Caco-2 (cell line): Measurements from ENCODE around the gene ATG16L2. TPM values are rescaled to one million over a fixed set of nuclear protein-coding genes. Genes with fewer than 3 reads are reported as not detected.

ENCODE experiments used
- BruUV-seq: library from RNA; stranded (reverse); fragments of 400-500 nt; replicated peaks from 2 replicates; lab custom pipeline; 2021; lab: Mats Ljungman, UMichigan
- CTCF ChIA-PET: fragments of 300-600 bp; sonication (Branson Sonifier 250); formaldehyde crosslinking; loops from one replicate; lab custom pipeline; 2022; ENCODE audit warnings: antibody characterized with exemption; lab: Charles Lee
- POLR2A ChIA-PET: fragments of 300-600 bp; sonication (Branson Sonifier 250); formaldehyde crosslinking; loops from one replicate; lab custom pipeline; 2022; ENCODE audit warnings: antibody characterized with exemption; lab: Charles Lee
- DNase-seq, 2 experiments: peaks; one replicate each; pipeline versions ENCODE4 v3.0.0 to v3.0.0-alpha.2; 2020 to 2022
- H3K27me3 ChIP-seq: replicated peaks from 2 replicates; pipeline ENCODE4 v1.6.0; 2011; ENCODE audit warnings: low read length; ENCODE audit not compliant: control insufficient read depth, insufficient read depth
- H3K36me3 ChIP-seq: 2 replicates; pipeline ENCODE4 v1.5.1; 2011; ENCODE audit warnings: low read length; ENCODE audit not compliant: control insufficient read depth, insufficient read depth
- H3K4me1 ChIP-seq: fragments of 250-450 bp; sonication (Bioruptor Pico); 2 replicates; pipeline ENCODE4 v1.5.1; 2020; ENCODE audit warnings: mild to moderate bottlenecking
- H3K4me3 ChIP-seq: 2 replicates; pipeline ENCODE4 v1.5.1; 2011; ENCODE audit warnings: low read depth, mild to moderate bottlenecking, control low read depth, low read length
- H3K9me3 ChIP-seq: fragments of 250-450 bp; sonication (Bioruptor Pico); 2 replicates; pipeline ENCODE4 v1.5.1; 2020; ENCODE audit warnings: mild to moderate bottlenecking, moderate library complexity
- H3K27ac Mint-ChIP-seq: one replicate; pipeline ENCODE4 v1.8.0; 2022; ENCODE audit warnings: mixed read lengths; ENCODE audit not compliant: unreplicated experiment
- H3K27me3 Mint-ChIP-seq: one replicate; pipeline ENCODE4 v1.8.0; 2022; ENCODE audit warnings: mixed read lengths; ENCODE audit not compliant: insufficient read depth, unreplicated experiment
- H3K36me3 Mint-ChIP-seq: one replicate; pipeline ENCODE4 v1.8.0; 2022; ENCODE audit warnings: mild to moderate bottlenecking, mixed read lengths; ENCODE audit not compliant: insufficient read depth, unreplicated experiment
- H3K4me1 Mint-ChIP-seq: one replicate; pipeline ENCODE4 v1.8.0; 2022; ENCODE audit warnings: low read depth, mixed read lengths; ENCODE audit not compliant: unreplicated experiment
- H3K4me3 Mint-ChIP-seq: one replicate; pipeline ENCODE4 v1.8.0; 2022; ENCODE audit warnings: mild to moderate bottlenecking, moderate library complexity, mixed read lengths; ENCODE audit not compliant: unreplicated experiment
- H3K9me3 Mint-ChIP-seq: one replicate; pipeline ENCODE4 v1.8.0; 2022; ENCODE audit warnings: mixed read lengths; ENCODE audit not compliant: unreplicated experiment
- intact Hi-C: fragments of 100-400 bp; cut with micrococcal nuclease; formaldehyde crosslinking; loops from one replicate; pipeline ENCODE4 v1.10.0; 2022; ENCODE audit not compliant: unreplicated experiment
- total RNA-seq: library from RNA; stranded (reverse); gene quantifications from 2 replicates; pipeline ENCODE4 v1.2.3, GENCODE V29; 2022
- TF ChIP-seq, protein P1 (sequence below), 2 experiments: fragments of 200-600 bp in 1 of 2; IDR thresholded peaks; 1 replicate in 1 of 2; 2 replicates in 1 of 2; pipeline versions ENCODE4 v1.5.1 to v1.8.0; 2011 to 2022; ENCODE audit warnings: antibody characterized with exemption in 1 of 2, control low read depth in 1 of 2, inconsistent platforms in 1 of 2, low read depth in 1 of 2, low read length in 1 of 2, mild to moderate bottlenecking in 1 of 2, moderate library complexity in 1 of 2; ENCODE audit not compliant: insufficient read depth in 1 of 2, severe bottlenecking in 1 of 2, unreplicated experiment in 1 of 2

ATG16L2 gene
- total RNA-seq, 1 experiment from 2014 or later: 19.3 TPM

DNA sequence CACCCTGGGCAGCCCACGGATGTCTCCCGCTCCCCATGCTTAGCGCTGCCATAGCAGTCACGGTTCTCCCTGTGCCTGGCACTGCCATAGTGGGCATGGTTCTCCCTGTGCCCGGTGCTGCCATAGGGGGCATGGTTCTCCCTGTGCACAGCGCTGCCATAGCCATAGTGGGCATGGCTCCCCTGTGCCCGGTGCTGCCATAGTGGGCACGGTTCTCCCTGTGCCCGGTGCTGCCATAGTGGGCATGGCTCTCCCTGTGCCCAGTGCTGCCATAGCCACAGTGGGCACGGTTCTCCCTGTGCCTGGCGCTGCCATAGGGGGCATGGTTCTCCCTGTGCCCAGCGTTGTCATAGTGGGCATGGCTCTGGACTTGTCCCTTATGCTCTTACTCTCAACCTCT, 42.2 kb upstream of the ATG16L2 start:
- Mint-ChIP-seq H3K27ac (peak overlapping the region; percentile 9), H3K4me1 (peaks cover 54% of the 10 kb centered on the region)
- POLR2A ChIA-PET: interaction anchor here (1.4 to 1.6 kb wide), 2 partner anchors 10 to 14 kb away, joined by 3 to 6 read pairs; no protein-coding TSS in a partner anchor

GRCh38 chr11:72773291-72773690, 40.9 kb upstream of the ATG16L2 start:
- DNase-seq: peak in 1 of 2 experiments; percentile 35
- Histone ChIP-seq H3K36me3 (peaks cover 33% of the 10 kb centered on the region), H3K4me1 (peaks cover 27% of the 10 kb centered on the region), H3K27me3 (no peaks in the 10 kb centered on the region), H3K9me3 (no peaks in the 10 kb centered on the region), H3K4me3 (no peak overlapping the region)
- Mint-ChIP-seq H3K9me3 (no peaks in the 10 kb centered on the region), H3K27ac (peak overlapping the region; percentile 9), H3K36me3 (peaks cover 46% of the 10 kb centered on the region), H3K4me1 (peaks cover 53% of the 10 kb centered on the region), H3K4me3 (no peak overlapping the region), H3K27me3 (no peaks in the 10 kb centered on the region)
- intact Hi-C loops: no loop called here
- BruUV-seq: no TSS peak
- CTCF ChIA-PET: interaction anchor here (0.8 to 1.6 kb wide), 3 partner anchors 13 to 70 kb away, joined by 3 to 6 read pairs (median 3); partner anchors contain the start of gene STARD10
- TF ChIP-seq, protein P1, sequence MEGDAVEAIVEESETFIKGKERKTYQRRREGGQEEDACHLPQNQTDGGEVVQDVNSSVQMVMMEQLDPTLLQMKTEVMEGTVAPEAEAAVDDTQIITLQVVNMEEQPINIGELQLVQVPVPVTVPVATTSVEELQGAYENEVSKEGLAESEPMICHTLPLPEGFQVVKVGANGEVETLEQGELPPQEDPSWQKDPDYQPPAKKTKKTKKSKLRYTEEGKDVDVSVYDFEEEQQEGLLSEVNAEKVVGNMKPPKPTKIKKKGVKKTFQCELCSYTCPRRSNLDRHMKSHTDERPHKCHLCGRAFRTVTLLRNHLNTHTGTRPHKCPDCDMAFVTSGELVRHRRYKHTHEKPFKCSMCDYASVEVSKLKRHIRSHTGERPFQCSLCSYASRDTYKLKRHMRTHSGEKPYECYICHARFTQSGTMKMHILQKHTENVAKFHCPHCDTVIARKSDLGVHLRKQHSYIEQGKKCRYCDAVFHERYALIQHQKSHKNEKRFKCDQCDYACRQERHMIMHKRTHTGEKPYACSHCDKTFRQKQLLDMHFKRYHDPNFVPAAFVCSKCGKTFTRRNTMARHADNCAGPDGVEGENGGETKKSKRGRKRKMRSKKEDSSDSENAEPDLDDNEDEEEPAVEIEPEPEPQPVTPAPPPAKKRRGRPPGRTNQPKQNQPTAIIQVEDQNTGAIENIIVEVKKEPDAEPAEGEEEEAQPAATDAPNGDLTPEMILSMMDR (IDR thresholded peaks at IDR 0.05; ENCODE audit: insufficient read depth in 1 of 2, low read depth in 1 of 2, low read length in 1 of 2, severe bottlenecking in 1 of 2, unreplicated experiment in 1 of 2): no peak
- POLR2A ChIA-PET: interaction anchor here (1.4 kb wide), 1 partner anchor 9 kb away, joined by 3 read pairs; no protein-coding TSS in a partner anchor

More for the DNA sequence above, 42.2 kb upstream of the ATG16L2 start:
- Histone ChIP-seq H3K9me3 (no peaks in the 10 kb centered on the region), H3K4me1 (peaks cover 26% of the 10 kb centered on the region), H3K36me3 (peaks cover 24% of the 10 kb centered on the region), H3K27me3 (no peaks in the 10 kb centered on the region), H3K4me3 (no peak overlapping the region)
- intact Hi-C loops: no loop called here
- TF ChIP-seq, protein P1 (IDR thresholded peaks at IDR 0.05; ENCODE audit: insufficient read depth in 1 of 2, low read depth in 1 of 2, low read length in 1 of 2, severe bottlenecking in 1 of 2, unreplicated experiment in 1 of 2): no peak
- CTCF ChIA-PET: interaction anchor here (1.4 to 1.6 kb wide), 2 partner anchors 15 to 22 kb away, joined by 6 to 9 read pairs; partner anchors contain the start of gene STARD10
- Mint-ChIP-seq H3K36me3 (peaks cover 58% of the 10 kb centered on the region), H3K9me3 (no peaks in the 10 kb centered on the region), H3K27me3 (no peaks in the 10 kb centered on the region), H3K4me3 (no peak overlapping the region)
- no TSS peak for BruUV-seq
- no peak for DNase-seq

- Histone ChIP-seq H3K36me3 (peaks cover 36% of the 10 kb centered on the region), H3K4me1 (peaks cover 31% of the 10 kb centered on the region), H3K27me3 (no peaks in the 10 kb centered on the region), H3K9me3 (no peaks in the 10 kb centered on the region), H3K4me3 (no peak overlapping the region)
- intact Hi-C loops: no loop called here
- Mint-ChIP-seq H3K4me3 (no peak overlapping the region), H3K27ac (no peak overlapping the region), H3K9me3 (no peaks in the 10 kb centered on the region), H3K4me1 (peaks cover 49% of the 10 kb centered on the region), H3K27me3 (no peaks in the 10 kb centered on the region), H3K36me3 (peaks cover 45% of the 10 kb centered on the region)
- no peak for DNase-seq
- CTCF ChIA-PET: interaction anchor here (0.8 to 1.6 kb wide), 3 partner anchors 13 to 70 kb away, joined by 3 to 6 read pairs (median 3); partner anchors contain the start of gene STARD10
- TF ChIP-seq, protein P1 (IDR thresholded peaks at IDR 0.05; ENCODE audit: insufficient read depth in 1 of 2, low read depth in 1 of 2, low read length in 1 of 2, severe bottlenecking in 1 of 2, unreplicated experiment in 1 of 2): no peak
- POLR2A ChIA-PET: no interaction called here
- BruUV-seq: no TSS peak
These were observed 40.5 kb upstream of the ATG16L2 start for GRCh38 chr11:72773696-72774095.
